ENCODE measurements around the gene CALR3.

DNA sequence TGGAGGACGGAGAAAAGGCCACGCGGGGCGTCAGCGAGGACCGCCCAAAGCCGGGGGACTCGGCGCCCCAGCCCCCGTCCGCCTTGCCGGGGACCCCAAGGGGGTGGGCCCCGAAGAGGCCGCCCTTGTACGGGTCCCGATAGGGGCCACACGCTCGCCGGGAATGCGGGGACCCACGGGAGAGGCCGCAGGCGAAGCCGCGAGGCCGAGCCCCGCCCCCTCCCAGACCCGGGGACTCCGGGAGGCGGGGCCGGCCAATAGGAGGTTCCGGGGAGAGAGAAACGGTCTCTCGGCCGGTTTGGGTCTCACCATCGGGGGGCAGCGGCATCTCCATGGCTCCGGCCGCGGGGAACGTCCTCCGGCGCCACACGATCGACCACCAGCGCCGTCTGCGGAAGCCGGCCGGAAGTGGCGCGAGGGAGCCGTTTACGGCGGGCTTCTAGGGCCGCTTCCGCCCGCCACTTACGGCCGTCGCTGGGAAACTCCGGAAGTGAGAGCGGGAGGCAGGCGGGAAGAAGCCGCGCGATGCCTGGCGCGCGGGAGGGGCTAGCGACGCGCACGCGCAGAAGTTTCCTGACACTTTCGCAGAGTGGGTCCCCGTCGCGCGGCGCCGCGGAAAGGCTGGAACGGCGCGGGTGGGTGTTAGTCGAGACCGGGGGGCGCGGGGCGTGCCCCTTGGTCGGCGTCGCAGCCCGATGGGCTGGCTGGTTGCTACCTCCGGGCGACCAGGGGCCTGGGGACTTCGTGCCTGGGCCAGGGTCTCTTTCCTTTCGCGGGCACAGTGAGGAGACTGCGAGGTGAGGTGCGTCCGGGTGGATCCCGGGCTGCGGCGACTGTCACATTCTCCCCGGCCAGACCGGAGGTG is 46.3 kb upstream of the CALR3 start, which contains the start of gene CHERP:
- TF ChIP-seq, protein P1, sequence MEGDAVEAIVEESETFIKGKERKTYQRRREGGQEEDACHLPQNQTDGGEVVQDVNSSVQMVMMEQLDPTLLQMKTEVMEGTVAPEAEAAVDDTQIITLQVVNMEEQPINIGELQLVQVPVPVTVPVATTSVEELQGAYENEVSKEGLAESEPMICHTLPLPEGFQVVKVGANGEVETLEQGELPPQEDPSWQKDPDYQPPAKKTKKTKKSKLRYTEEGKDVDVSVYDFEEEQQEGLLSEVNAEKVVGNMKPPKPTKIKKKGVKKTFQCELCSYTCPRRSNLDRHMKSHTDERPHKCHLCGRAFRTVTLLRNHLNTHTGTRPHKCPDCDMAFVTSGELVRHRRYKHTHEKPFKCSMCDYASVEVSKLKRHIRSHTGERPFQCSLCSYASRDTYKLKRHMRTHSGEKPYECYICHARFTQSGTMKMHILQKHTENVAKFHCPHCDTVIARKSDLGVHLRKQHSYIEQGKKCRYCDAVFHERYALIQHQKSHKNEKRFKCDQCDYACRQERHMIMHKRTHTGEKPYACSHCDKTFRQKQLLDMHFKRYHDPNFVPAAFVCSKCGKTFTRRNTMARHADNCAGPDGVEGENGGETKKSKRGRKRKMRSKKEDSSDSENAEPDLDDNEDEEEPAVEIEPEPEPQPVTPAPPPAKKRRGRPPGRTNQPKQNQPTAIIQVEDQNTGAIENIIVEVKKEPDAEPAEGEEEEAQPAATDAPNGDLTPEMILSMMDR (IDR thresholded peaks at IDR 0.05), result no peak
- no peak for TF ChIP-seq ZFX (IDR thresholded peaks at IDR 0.05; ENCODE audit: borderline replicate concordance)

All from 22Rv1 (cell line).